GM18873 (cell line): ENCODE results near the gene DPY19L3.
"Not testable (repeated sequence)": the region's sequence is repeated elsewhere in the genome, so short reads cannot be mapped to it uniquely, and the experiment has no call there.

Experiments used
- ATAC-seq: cut with Tn5 transposase; IDR thresholded peaks from one replicate; pipeline ENCODE4 v1.9.1; 2021; ENCODE audit warnings: mild to moderate bottlenecking, moderate library complexity, moderate number of reproducible peaks; ENCODE audit not compliant: unreplicated experiment, low FRiP score

Gene DPY19L3, protein sequence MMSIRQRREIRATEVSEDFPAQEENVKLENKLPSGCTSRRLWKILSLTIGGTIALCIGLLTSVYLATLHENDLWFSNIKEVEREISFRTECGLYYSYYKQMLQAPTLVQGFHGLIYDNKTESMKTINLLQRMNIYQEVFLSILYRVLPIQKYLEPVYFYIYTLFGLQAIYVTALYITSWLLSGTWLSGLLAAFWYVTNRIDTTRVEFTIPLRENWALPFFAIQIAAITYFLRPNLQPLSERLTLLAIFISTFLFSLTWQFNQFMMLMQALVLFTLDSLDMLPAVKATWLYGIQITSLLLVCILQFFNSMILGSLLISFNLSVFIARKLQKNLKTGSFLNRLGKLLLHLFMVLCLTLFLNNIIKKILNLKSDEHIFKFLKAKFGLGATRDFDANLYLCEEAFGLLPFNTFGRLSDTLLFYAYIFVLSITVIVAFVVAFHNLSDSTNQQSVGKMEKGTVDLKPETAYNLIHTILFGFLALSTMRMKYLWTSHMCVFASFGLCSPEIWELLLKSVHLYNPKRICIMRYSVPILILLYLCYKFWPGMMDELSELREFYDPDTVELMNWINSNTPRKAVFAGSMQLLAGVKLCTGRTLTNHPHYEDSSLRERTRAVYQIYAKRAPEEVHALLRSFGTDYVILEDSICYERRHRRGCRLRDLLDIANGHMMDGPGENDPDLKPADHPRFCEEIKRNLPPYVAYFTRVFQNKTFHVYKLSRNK

GRCh38 chr19:32405431-32406160, at the start of gene DPY19L3:
DPY19L3 (plus strand) TSS chr19:32405770; CDS start chr19:32408254, 2,484 bp downstream.
- peak; percentile 88 for ATAC-seq

- no peak for ATAC-seq
Measured at GRCh38 chr19:32357720-32358119, 47.9 kb upstream of the DPY19L3 start.

- ATAC-seq, result no peak
Measured at GRCh38 chr19:32358321-32358720, 47.2 kb upstream of the DPY19L3 start.

GRCh38 chr19:32359581-32359980, 46.0 kb upstream of the DPY19L3 start:
- no peak for ATAC-seq

DNA sequence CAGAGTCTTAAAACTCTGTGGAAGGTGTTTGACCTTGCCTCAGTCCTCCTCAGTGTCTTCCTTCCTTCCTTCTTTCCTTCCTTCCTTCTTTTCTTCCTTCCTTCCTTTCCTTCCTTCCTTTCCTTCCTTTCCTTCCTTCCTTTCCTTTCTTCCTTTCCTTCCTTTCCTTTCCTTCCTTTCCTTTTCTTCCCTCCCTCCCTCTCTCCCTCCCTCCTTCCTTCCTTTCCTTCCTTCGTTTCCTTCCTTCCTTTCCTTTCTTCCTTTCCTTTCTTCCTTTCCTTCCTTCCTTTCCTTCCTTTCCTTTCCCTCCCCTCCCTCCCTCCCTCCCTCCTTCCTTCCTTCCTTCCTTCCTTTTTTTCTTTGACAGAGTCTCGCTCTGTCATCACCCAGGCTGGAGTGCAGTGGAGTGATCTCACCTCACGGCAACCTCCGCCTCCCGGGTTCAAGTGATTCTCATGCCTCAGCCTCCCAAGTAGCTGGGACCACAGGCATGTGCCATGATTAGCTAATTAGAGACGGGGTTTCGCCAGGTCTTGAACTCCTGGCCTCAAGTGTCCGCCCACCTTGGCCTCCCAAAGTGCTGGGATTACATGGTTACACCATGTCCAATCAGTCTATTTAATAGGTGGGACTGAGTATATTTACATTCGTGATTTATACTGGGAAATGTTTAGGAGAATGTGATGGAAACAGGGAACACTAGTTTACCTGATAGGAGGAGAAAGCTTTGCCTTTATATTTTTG, 43.8 kb upstream of the DPY19L3 start:
- no peak for ATAC-seq

DNA sequence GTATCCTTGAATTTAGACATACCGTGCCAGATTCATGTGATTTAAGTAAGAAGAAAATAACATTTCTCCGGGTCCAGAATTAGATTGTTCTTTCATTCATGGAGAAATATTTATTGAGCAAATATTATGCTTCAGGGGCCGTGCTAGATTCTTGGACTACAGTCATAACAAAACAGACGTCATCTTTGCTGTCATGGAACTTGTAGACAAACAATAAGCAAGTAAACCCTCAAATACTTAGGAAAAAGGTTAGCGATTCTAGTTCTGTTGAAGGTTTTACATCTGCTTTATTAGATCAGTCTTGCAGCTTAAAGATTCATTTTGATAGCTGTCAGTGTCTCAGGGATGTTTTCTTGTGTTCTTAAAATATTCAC, 43.3 kb upstream of the DPY19L3 start:
- ATAC-seq, result no peak

GRCh38 chr19:32363175-32363574, 42.4 kb upstream of the DPY19L3 start:
- ATAC-seq, result no peak

DNA sequence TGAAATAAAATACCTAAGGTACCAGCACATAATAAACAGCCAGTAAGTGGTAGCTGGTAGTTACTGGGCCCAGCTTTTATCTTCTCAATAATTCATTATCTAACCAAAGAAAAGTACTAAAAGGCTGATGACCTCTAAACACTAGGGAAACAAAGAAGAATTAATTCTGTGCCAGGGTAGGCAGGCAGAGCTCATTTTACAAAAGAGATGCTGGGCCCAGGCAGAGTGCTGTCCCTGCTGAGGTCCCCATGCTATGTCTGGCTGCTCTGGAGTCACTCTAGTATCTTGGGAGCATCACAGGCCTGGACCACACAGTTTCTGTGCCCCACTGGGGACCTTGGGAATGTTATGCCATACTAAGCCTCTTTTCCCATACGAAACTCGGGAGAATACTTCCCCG, 41.9 kb upstream of the DPY19L3 start:
- ATAC-seq, result no peak

DNA sequence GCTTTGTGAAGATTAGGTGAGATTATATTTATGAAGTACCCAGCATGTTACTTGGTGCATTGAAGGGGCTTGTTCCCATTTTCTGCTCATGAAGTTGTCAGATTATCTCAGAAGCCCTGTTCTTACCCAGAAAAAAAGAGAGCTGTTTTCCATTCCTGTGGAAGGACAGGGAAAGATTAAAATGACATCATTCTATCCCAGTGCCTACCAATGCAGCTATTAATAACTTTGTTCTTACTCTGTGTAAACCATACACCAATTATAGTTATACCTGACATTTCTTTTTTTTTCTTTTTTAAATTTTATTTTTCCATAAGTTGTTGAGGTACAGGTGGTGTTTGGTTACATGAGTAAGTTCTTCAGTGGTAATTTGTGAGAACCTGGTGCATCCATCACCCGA, 41.5 kb upstream of the DPY19L3 start:
- ATAC-seq, result no peak

GRCh38 chr19:32367063-32367462, 38.5 kb upstream of the DPY19L3 start:
- ATAC-seq, result no peak

DNA sequence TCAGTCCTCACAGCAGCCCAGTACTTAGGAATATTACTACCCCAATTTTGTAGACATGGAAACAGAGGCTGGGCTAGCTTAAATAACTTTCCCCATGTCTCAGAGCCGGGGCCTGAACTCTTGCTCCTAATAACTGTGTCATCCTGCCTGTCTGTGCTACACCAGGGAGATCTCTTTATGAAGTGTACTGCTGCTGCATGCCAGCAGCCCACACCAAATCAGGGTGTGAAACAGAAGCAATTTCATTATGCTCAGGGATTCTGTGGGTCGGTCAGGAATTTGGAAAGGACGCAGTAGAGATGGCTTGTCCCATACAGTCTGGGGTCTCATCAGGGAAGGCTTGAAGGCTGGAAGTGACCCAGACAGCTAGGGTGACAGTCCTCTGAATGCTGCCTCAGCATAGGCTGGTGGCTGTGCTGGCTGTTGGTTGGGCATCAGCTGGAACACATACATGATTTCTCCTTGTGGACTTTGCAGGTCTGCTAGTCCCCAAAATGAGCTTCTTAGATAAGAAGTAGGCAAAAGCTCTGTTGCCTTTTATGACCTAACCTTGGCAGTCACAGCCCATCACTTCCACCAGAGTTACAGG, 37.5 kb upstream of the DPY19L3 start:
- ATAC-seq, result no peak

- ATAC-seq, result no peak
Measured at GRCh38 chr19:32368787-32369186, 36.8 kb upstream of the DPY19L3 start.

GRCh38 chr19:32372726-32373517, 32.6 kb upstream of the DPY19L3 start:
- ATAC-seq, result no peak

DNA sequence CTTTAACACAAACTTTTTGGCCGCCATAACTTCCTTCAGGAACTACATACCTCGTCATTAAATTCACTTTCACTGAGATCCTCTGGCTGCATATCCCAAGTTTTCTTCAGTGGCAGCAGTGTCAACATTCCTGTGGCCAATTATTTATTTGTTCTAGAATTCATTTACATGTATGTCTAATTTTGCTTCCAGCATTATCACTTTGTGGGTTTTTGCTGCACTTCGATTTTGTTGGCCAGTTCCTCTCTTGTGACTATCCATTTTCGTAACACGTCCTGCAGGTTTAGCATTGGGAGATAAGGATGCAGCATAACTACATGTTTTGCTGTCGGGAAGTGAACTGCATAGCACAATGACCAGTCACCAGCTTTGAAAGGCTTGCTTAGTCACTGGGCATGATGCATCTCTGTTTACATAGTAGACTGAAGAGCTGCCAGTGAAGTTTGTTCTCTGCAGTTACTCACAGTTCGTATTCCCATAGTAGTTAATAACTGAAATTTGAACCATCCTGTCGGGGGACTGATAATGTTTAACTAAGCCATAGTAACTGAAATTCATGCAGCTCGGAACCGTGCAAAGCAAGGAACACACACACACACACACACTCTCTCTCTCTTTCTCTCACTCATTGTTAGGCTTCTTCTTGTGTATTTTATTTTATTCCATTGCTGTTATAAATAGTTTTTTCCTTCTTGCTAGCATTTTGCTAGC, 31.8 kb upstream of the DPY19L3 start:
- ATAC-seq, result no peak

- not testable (repeated sequence) for ATAC-seq
Measured at GRCh38 chr19:32374362-32374761, 31.2 kb upstream of the DPY19L3 start.

DNA sequence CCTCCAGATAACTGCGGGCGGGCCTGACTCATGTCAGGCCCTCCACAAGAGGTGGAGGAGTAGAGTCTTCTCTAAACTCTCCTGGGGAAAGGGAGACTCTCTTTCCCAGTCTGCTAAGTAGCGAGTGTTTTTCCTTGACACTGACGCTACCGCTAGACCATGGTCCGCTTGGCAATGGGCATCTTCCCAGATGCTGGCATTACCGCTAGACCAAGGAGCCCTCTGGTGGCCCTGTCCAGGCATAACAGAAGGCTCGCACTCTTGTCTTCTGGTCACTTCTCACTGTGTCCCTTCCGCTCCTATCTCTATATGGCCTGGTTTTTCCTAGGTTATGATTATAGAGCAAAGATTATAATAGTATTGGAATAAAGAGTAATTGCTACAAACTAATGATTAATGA, 28.5 kb upstream of the DPY19L3 start:
- ATAC-seq, result not testable (repeated sequence)

GRCh38 chr19:32380269-32380668, 25.3 kb upstream of the DPY19L3 start:
- no peak for ATAC-seq

DNA sequence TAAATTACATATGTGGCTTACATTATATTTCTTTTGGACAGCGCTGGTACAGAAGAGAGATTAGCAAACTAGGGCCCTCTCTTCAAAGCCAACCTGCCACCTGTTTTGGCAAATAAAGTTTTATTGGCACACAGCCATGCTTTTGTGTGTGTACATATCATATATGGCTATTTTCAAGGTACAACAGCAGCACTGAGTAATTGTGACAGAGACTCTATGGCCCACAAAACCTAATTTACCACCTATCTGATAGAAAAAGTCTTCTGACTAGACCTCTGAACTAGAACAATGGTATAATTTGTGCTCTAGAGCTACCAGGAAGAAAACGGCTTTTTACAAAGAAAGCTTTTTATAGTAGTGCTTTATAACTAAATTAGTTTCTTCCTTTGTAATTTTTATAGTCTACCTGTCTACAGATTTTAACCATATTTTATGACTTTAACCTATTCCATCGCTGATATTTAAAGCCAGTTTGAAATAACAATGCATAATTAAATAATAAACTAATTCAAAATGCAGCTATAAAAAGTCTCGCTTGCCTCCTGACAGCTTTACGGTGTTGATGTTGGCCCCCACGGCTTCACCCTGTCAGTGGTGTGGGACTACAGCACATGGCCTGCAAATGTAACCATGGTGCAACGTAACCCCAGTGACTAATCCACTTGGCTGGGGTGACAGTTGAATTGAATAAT, 17.7 kb upstream of the DPY19L3 start:
- ATAC-seq, result no peak
